ENCODE data around the gene TSC22D1. TPM values are rescaled to one million over a fixed set of nuclear protein-coding genes. Genes with fewer than 3 reads are reported as not detected.
"Not testable (repeated sequence)": the region's sequence is repeated elsewhere in the genome, so short reads cannot be mapped to it uniquely, and the experiment has no call there.

Gene TSC22D1
- total RNA-seq: 1 to 10 TPM; 3.9 to 5.6 (median 4.8) TPM

DNA sequence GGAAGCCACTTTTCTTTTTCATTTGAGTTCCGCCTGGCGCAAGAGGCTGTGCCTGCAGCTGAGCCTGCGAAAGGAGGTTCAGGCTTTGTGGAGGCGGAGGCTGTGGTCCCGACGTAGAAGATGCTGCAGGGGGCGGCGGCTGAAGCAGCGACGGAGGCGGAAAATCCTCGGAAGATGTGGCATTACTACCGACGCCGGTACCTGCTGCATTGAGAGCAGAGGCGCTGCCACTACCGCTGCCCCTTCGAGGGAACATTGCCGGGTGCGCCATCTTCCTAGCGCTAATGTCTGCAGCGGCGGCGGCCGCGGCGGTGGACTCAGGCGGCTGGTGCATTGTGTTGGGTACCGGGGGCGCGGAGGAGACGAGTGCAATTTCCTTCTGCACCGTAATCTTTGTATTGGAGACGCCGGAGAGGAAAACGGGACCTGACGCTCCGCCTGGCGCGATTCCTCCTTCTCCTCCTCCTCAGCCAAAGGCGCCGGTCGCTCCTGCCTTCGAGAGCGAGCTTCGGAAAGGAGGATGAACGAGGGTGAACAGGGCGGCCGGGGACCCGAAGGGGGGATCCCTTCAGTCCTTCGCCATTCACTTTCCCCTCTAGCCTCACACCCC lies at the start of gene TSC22D1:
TSS of gene TSC22D1 (minus strand) at position 590 of the 610 bp plus-strand sequence. CDS start at position 334, 256 bp downstream.
- DNase-seq (peak; percentile 68), ATAC-seq (peak; percentile 1 to 2)
- Mint-ChIP-seq H3K27me3 (ENCODE audit: low read depth) (no peaks in the 10 kb centered on the region), H3K4me3 (peak within 1 kb of the TSS; percentile 94), H3K4me1 (ENCODE audit: low read depth) (peaks cover 44% of the 10 kb centered on the region), H3K9me3 (no peaks in the 10 kb centered on the region), H3K36me3 (ENCODE audit: insufficient read depth) (no peaks in the 10 kb centered on the region)

GRCh38 chr13:44622708-44623107 lies 46.6 kb upstream of the TSC22D1 start:
- ATAC-seq (no peak), DNase-seq (no peak)
- H3K9me3 Mint-ChIP-seq: no peaks in the 10 kb centered on the region
- peaks cover 24% of the 10 kb centered on the region for H3K27me3 Mint-ChIP-seq (ENCODE audit: low read depth)
- no peaks in the 10 kb centered on the region for H3K36me3 Mint-ChIP-seq (ENCODE audit: insufficient read depth)
- H3K4me1 Mint-ChIP-seq (ENCODE audit: low read depth): no peaks in the 10 kb centered on the region
- H3K4me3 Mint-ChIP-seq: no peak overlapping the region

DNA sequence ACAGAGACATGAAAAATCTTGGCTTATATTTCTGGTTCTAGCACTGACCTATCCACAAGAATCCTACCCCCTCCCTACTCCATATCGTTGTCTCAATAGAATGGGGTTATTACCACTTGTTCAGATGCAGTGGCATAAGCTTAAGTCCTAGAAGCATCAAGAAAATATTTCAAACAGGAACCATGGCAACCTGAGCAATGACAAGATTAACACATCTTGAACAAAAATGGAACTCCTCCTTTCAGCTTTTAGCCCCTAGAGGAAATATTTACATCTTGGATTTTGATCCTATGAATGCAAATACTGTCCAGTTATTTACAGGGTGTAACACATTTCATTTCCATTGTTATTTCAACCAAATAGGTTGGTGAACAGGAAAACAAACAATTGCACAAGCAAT lies 46.1 kb upstream of the TSC22D1 start:
- Mint-ChIP-seq H3K4me3 (no peak overlapping the region), H3K9me3 (no peaks in the 10 kb centered on the region), H3K27me3 (ENCODE audit: low read depth) (peaks cover 22% of the 10 kb centered on the region), H3K4me1 (ENCODE audit: low read depth) (no peaks in the 10 kb centered on the region), H3K36me3 (ENCODE audit: insufficient read depth) (no peaks in the 10 kb centered on the region)
- no peak for ATAC-seq
- DNase-seq: no peak

- no peaks in the 10 kb centered on the region for H3K36me3 Mint-ChIP-seq (ENCODE audit: insufficient read depth)
- DNase-seq: no peak
- H3K4me3 Mint-ChIP-seq: no peak overlapping the region
- H3K27me3 Mint-ChIP-seq (ENCODE audit: low read depth): peaks cover 8% of the 10 kb centered on the region
- H3K4me1 Mint-ChIP-seq (ENCODE audit: low read depth): no peaks in the 10 kb centered on the region
- ATAC-seq: no peak
- no peaks in the 10 kb centered on the region for H3K9me3 Mint-ChIP-seq
Measured at GRCh38 chr13:44620057-44620456, 43.9 kb upstream of the TSC22D1 start.

DNA sequence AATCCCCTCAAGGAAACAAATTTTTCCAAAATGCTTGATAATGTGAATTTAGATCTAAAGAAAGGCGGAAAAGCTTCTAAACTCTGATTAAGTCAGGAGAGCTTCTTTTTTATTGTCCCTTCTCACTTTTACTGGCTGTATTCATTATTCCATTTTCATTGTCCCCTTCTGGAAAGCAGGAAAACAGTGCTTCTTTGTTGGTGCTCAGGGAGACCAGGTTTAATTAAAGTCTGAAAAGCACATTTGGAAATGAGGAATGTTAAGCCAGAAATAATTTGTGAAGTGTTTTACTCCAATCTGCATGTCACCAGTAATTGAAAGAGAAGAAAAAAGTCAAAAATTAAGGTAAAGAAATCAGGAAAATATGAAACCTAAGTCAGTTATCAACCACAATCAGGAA lies 43.5 kb upstream of the TSC22D1 start:
- ATAC-seq: no peak
- H3K4me1 Mint-ChIP-seq (ENCODE audit: low read depth): no peaks in the 10 kb centered on the region
- no peak for DNase-seq
- no peak overlapping the region for H3K4me3 Mint-ChIP-seq
- no peaks in the 10 kb centered on the region for H3K9me3 Mint-ChIP-seq
- no peaks in the 10 kb centered on the region for H3K36me3 Mint-ChIP-seq (ENCODE audit: insufficient read depth)
- H3K27me3 Mint-ChIP-seq (ENCODE audit: low read depth): peaks cover 8% of the 10 kb centered on the region

DNA sequence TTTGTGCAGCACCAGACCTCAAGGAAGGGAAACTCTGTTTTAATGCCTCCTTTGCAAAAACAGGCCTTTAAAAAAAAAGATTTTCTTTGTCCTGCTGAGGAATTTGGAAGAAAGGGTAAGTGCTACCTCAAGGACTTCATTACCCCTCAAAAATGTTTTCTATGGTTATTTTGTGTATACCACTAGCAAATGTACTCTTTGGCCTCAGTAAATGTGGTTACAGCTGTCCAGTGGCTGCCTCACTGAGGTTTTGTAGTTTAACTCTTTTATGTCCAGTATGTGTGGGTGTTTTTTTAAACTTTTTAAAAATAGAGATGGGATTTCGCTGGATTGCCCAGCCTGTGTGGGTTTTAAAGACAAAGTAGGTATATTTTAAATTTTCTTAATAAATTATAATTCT lies 42.2 kb upstream of the TSC22D1 start:
- Mint-ChIP-seq H3K4me1 (ENCODE audit: low read depth) (no peaks in the 10 kb centered on the region), H3K4me3 (no peak overlapping the region), H3K36me3 (ENCODE audit: insufficient read depth) (no peaks in the 10 kb centered on the region), H3K9me3 (no peaks in the 10 kb centered on the region), H3K27me3 (ENCODE audit: low read depth) (peaks cover 8% of the 10 kb centered on the region)
- DNase-seq (no peak), ATAC-seq (no peak)

DNA sequence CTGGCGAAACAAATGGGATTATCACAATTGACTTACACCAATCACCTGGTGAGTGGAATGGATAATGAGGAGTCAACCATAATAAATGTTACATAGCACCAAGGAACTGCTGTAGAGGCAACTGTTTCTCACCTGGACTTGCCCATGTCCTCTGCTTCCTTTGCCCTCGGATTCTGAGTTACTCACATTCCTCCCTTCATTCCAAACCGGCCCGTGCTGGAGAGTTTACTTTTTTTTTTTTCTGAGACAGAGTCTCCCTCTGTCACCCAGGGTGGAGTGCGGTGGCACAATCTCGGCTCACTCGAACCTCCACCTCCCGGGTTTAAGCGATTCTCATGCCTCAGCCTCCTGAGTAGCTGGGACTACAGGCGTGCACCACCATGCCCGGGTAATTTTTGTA lies 41.5 kb upstream of the TSC22D1 start:
- H3K27me3 Mint-ChIP-seq (ENCODE audit: low read depth): peaks cover 6% of the 10 kb centered on the region

GRCh38 chr13:44609137-44609536 lies 33.0 kb upstream of the TSC22D1 start:
- Mint-ChIP-seq H3K36me3 (ENCODE audit: insufficient read depth) (no peaks in the 10 kb centered on the region), H3K4me3 (no peak overlapping the region), H3K9me3 (peaks cover 16% of the 10 kb centered on the region), H3K27me3 (ENCODE audit: low read depth) (peaks cover 2% of the 10 kb centered on the region), H3K4me1 (ENCODE audit: low read depth) (no peaks in the 10 kb centered on the region)
- no peak for ATAC-seq
- DNase-seq: no peak

More for the DNA sequence above, 41.5 kb upstream of the TSC22D1 start:
- no peak overlapping the region for H3K4me3 Mint-ChIP-seq
- no peaks in the 10 kb centered on the region for H3K9me3 Mint-ChIP-seq
- no peak for DNase-seq
- no peak for ATAC-seq
- H3K36me3 Mint-ChIP-seq (ENCODE audit: insufficient read depth): no peaks in the 10 kb centered on the region
- no peaks in the 10 kb centered on the region for H3K4me1 Mint-ChIP-seq (ENCODE audit: low read depth)

DNA sequence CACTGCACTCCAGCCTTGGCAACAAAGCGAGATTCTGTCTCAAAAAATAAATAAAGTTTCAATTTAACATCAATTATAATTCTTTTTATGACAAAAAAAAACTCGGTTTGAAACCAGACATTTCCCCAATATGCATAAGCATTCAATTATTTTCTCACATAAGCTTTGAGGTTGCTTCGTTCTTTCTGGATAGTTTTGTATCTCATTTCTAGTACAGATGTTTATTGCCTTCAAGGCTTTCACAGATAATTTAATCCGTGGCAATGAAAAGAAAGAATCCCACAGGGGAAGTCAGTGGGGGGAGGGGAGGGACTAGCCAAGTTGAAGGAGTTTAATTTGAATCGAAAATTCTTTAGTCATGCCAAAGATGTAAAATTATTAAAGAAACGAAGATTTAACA lies 29.6 kb upstream of the TSC22D1 start:
- H3K4me3 Mint-ChIP-seq: no peak overlapping the region
- peaks cover 5% of the 10 kb centered on the region for H3K27me3 Mint-ChIP-seq (ENCODE audit: low read depth)
- H3K36me3 Mint-ChIP-seq (ENCODE audit: insufficient read depth): no peaks in the 10 kb centered on the region
- H3K4me1 Mint-ChIP-seq (ENCODE audit: low read depth): no peaks in the 10 kb centered on the region
- H3K9me3 Mint-ChIP-seq: peaks cover 14% of the 10 kb centered on the region
- DNase-seq (no peak), ATAC-seq (no peak)

GRCh38 chr13:44605275-44605674 lies 29.1 kb upstream of the TSC22D1 start:
- no peaks in the 10 kb centered on the region for H3K36me3 Mint-ChIP-seq (ENCODE audit: insufficient read depth)
- H3K4me3 Mint-ChIP-seq: no peak overlapping the region
- ATAC-seq (no peak), DNase-seq (no peak)
- H3K27me3 Mint-ChIP-seq (ENCODE audit: low read depth): peaks cover 5% of the 10 kb centered on the region
- H3K9me3 Mint-ChIP-seq: peaks cover 10% of the 10 kb centered on the region
- H3K4me1 Mint-ChIP-seq (ENCODE audit: low read depth): no peaks in the 10 kb centered on the region

DNA sequence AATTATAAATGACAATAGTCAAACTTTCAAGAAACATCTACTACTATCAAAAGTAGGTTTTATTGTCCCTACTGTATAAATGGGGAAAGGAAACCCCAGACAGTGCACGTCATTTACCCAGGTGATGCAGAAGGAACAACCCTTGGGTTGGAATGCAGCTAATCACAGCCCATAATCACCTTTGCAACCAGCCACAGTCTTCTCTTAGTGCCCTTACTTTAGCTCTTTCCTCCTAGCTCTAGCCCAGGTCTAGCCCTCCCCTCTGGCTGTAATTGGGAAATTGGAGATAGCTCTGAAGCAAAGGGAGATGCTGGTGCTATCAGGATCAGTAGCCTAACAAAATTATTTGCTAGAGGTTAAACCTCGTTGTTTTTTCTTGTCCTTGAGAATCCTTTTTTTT lies 25.5 kb upstream of the TSC22D1 start:
- Mint-ChIP-seq H3K36me3 (ENCODE audit: insufficient read depth) (no peaks in the 10 kb centered on the region), H3K4me3 (no peak overlapping the region), H3K9me3 (peaks cover 4% of the 10 kb centered on the region), H3K4me1 (ENCODE audit: low read depth) (no peaks in the 10 kb centered on the region), H3K27me3 (ENCODE audit: low read depth) (peaks cover 3% of the 10 kb centered on the region)
- ATAC-seq: no peak
- no peak for DNase-seq

GRCh38 chr13:44593861-44594592 lies 17.9 kb upstream of the TSC22D1 start:
- not testable (repeated sequence) for H3K36me3 Mint-ChIP-seq (ENCODE audit: insufficient read depth); H3K4me3 Mint-ChIP-seq; DNase-seq; H3K4me1 Mint-ChIP-seq (ENCODE audit: low read depth); H3K9me3 Mint-ChIP-seq
- peak in 1 of 2 donors; percentile 14 for ATAC-seq
- H3K27me3 Mint-ChIP-seq (ENCODE audit: low read depth): peaks cover 11% of the 10 kb centered on the region

- Mint-ChIP-seq H3K36me3 (ENCODE audit: insufficient read depth) (peaks cover 2% of the 10 kb centered on the region), H3K4me3 (no peak overlapping the region), H3K9me3 (peaks cover 3% of the 10 kb centered on the region), H3K4me1 (ENCODE audit: low read depth) (peaks cover 2% of the 10 kb centered on the region), H3K27me3 (ENCODE audit: low read depth) (peaks cover 13% of the 10 kb centered on the region)
- no peak for ATAC-seq
- no peak for DNase-seq
Measured at GRCh38 chr13:44592216-44592847, 16.2 kb upstream of the TSC22D1 start.

DNA sequence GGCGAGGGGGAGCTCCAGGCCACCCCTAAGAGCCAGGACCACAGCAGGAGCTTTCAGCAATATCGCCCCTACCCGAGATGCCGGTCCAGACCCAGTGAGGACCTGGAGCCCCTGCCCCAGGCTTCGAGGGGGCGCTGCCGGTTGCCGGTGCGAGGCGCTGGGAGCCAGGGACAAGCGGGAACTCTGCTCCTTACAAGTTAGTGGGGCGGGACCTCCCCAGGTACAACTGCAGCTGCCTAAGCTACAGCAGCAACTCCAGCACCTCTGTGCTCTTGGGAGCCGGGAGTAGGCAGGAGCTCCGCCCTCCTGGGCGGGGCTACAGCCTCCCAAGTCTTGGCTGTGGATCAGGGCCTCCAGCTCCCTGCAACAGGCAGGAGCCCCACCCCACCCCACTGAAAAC lies 15.2 kb upstream of the TSC22D1 start:
- H3K36me3 Mint-ChIP-seq (ENCODE audit: insufficient read depth): peaks cover 2% of the 10 kb centered on the region
- H3K9me3 Mint-ChIP-seq: peaks cover 3% of the 10 kb centered on the region
- peaks cover 17% of the 10 kb centered on the region for H3K27me3 Mint-ChIP-seq (ENCODE audit: low read depth)
- peaks cover 2% of the 10 kb centered on the region for H3K4me1 Mint-ChIP-seq (ENCODE audit: low read depth)
- ATAC-seq (no peak), DNase-seq (no peak)
- no peak overlapping the region for H3K4me3 Mint-ChIP-seq

DNA sequence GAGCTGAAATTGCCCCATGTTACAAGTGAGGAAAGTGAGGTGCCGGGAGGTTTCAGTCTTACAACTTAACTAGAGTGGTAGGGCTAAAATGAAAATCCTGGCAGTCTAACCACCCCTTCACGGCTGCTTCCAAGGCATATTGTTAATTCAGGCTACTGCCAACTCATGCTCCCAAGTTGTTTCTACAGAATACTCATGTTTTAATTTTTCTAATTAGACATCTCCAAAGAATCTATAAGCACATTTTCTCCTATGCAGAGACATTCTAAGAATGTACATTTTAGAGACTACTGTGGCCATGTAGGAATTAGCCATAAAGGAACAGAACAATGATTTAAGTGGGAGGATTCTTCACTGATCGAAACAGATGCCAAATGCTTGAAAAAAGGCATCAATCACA lies 7.0 kb upstream of the TSC22D1 start:
- H3K36me3 Mint-ChIP-seq (ENCODE audit: insufficient read depth): no peaks in the 10 kb centered on the region
- ATAC-seq (no peak), DNase-seq (no peak)
- no peaks in the 10 kb centered on the region for H3K9me3 Mint-ChIP-seq
- peaks cover 13% of the 10 kb centered on the region for H3K27me3 Mint-ChIP-seq (ENCODE audit: low read depth)
- no peak overlapping the region for H3K4me3 Mint-ChIP-seq
- peaks cover 3% of the 10 kb centered on the region for H3K4me1 Mint-ChIP-seq (ENCODE audit: low read depth)

Measured in activated T-cell treated with anti-CD3 and anti-CD28 coated beads, Interleukin-2, amount 50 U/mL, for 4 hours (primary cell).